Neural crest cell (in vitro differentiated cells): Measurements from ENCODE around the gene TCP11. TPM values are rescaled to one million over a fixed set of nuclear protein-coding genes. Genes with fewer than 3 reads are reported as not detected.

Experiments
- DNase-seq: peaks from one replicate; pipeline ENCODE4 v3.0.0; 2021; ENCODE audit warnings: low read depth, mixed read lengths, low spot score
- H3K27ac Mint-ChIP-seq: one replicate; pipeline ENCODE4 v1.8.0; 2021; ENCODE audit warnings: mild to moderate bottlenecking, mixed read lengths; ENCODE audit not compliant: unreplicated experiment
- H3K27me3 Mint-ChIP-seq: 2 replicates; pipeline ENCODE4 v1.8.0; 2021; ENCODE audit warnings: low read depth, mild to moderate bottlenecking, mixed read lengths
- H3K36me3 Mint-ChIP-seq: 2 replicates; pipeline ENCODE4 v1.8.0; 2021; ENCODE audit warnings: low read depth, mild to moderate bottlenecking, mixed read lengths
- H3K4me1 Mint-ChIP-seq: 2 replicates; pipeline ENCODE4 v1.8.0; 2021; ENCODE audit warnings: mixed read lengths
- H3K4me3 Mint-ChIP-seq: one replicate; pipeline ENCODE4 v1.8.0; 2021; ENCODE audit warnings: mild to moderate bottlenecking, mixed read lengths
- H3K9me3 Mint-ChIP-seq: 2 replicates; pipeline ENCODE4 v1.8.0; 2021; ENCODE audit warnings: mixed read lengths
- CTCF ChIP-seq: fragments of 200-600 bp; sonication (generic); conservative IDR thresholded peaks from 2 replicates; pipeline ENCODE4 v1.5.0; 2021; ENCODE audit warnings: antibody characterized with exemption, mild to moderate bottlenecking
- total RNA-seq: library from RNA; stranded (reverse); gene quantifications from 2 replicates; pipeline ENCODE4 v1.2.1, GENCODE V29; 2021

Gene TCP11
- total RNA-seq, 1 donor from 2014 or later: not detected

- H3K9me3 Mint-ChIP-seq: no peaks in the 10 kb centered on the region
- H3K27ac Mint-ChIP-seq: peak overlapping the region; percentile 81
- H3K4me3 Mint-ChIP-seq: peak overlapping the region; percentile 70
- no peak for DNase-seq
- no peaks in the 10 kb centered on the region for H3K36me3 Mint-ChIP-seq
- peaks cover 49% of the 10 kb centered on the region for H3K4me1 Mint-ChIP-seq
- H3K27me3 Mint-ChIP-seq: no peaks in the 10 kb centered on the region
- no peak for TF ChIP-seq CTCF
Measured at GRCh38 chr6:35147486-35147885, 6.3 kb upstream of the TCP11 start.

GRCh38 chr6:35147026-35147425 is 5.9 kb upstream of the TCP11 start:
- Mint-ChIP-seq H3K9me3 (no peaks in the 10 kb centered on the region), H3K4me1 (peaks cover 45% of the 10 kb centered on the region), H3K27me3 (no peaks in the 10 kb centered on the region), H3K36me3 (no peaks in the 10 kb centered on the region), H3K4me3 (peak overlapping the region; percentile 73), H3K27ac (peak overlapping the region; percentile 81)
- DNase-seq: no peak
- TF ChIP-seq CTCF: no peak

GRCh38 chr6:35146453-35146852 is 5.3 kb upstream of the TCP11 start:
- H3K27me3 Mint-ChIP-seq: no peaks in the 10 kb centered on the region
- peak overlapping the region; percentile 73 for H3K4me3 Mint-ChIP-seq
- H3K27ac Mint-ChIP-seq: peak overlapping the region; percentile 64
- H3K9me3 Mint-ChIP-seq: no peaks in the 10 kb centered on the region
- peak; percentile 42 for DNase-seq
- H3K4me1 Mint-ChIP-seq: peaks cover 39% of the 10 kb centered on the region
- no peaks in the 10 kb centered on the region for H3K36me3 Mint-ChIP-seq
- TF ChIP-seq CTCF: peak; percentile 66

GRCh38 chr6:35145757-35146156 is 4.6 kb upstream of the TCP11 start:
- Mint-ChIP-seq H3K27me3 (no peaks in the 10 kb centered on the region), H3K4me1 (peaks cover 39% of the 10 kb centered on the region), H3K36me3 (no peaks in the 10 kb centered on the region), H3K27ac (peak overlapping the region; percentile 64), H3K4me3 (no peak overlapping the region), H3K9me3 (no peaks in the 10 kb centered on the region)
- TF ChIP-seq CTCF: no peak
- no peak for DNase-seq

- H3K4me3 Mint-ChIP-seq: no peak overlapping the region
Measured at GRCh38 chr6:35142588-35143569, 1.7 kb upstream of the TCP11 start.

More at GRCh38 chr6:35142588-35143569, 1.7 kb upstream of the TCP11 start:
- Mint-ChIP-seq H3K36me3 (no peaks in the 10 kb centered on the region), H3K9me3 (no peaks in the 10 kb centered on the region), H3K27ac (no peak overlapping the region), H3K27me3 (no peaks in the 10 kb centered on the region), H3K4me1 (peaks cover 33% of the 10 kb centered on the region)
- no peak for TF ChIP-seq CTCF
- DNase-seq: no peak
